PC-3 (cell line): ENCODE results near the gene LDHAL6B. TPM values are rescaled to one million over a fixed set of nuclear protein-coding genes. Genes with fewer than 3 reads are reported as not detected.
A peak's percentile ranks its signal among the peaks of the same experiment; 100 is the strongest.

Source experiments
- ATAC-seq: fragments of 200-7000 bp; cut with Tn5 transposase; 2 replicates; pipeline ENCODE4 v1.9.1; 2020; ENCODE audit warnings: mild to moderate bottlenecking, moderate library complexity
- BruUV-seq: library from RNA; stranded (reverse); fragments of 400-500 nt; replicated peaks from 2 replicates; lab custom pipeline; 2021; lab: Mats Ljungman, UMichigan
- CTCF ChIA-PET: fragments of 300-600 bp; sonication (Branson Sonifier 250); formaldehyde crosslinking; loops from one replicate; lab custom pipeline; 2022; ENCODE audit warnings: antibody characterized with exemption; lab: Charles Lee
- POLR2A ChIA-PET: fragments of 300-600 bp; sonication (Branson Sonifier 250); formaldehyde crosslinking; loops from one replicate; lab custom pipeline; 2022; ENCODE audit warnings: antibody characterized with exemption; ENCODE audit not compliant: unreplicated experiment; lab: Charles Lee
- DNase-seq: peaks from one replicate; pipeline ENCODE4 v3.0.0-alpha.2; 2015
- H2AFZ ChIP-seq: fragments of 300-600 bp; sonication (generic); 2 replicates; pipeline ENCODE4 v1.6.0; 2016; ENCODE audit warnings: antibody characterized with exemption, low read length
- H3F3A ChIP-seq: fragments of 300-600 bp; sonication (generic); one replicate; pipeline ENCODE4 v1.6.0; 2017; ENCODE audit warnings: antibody characterized with exemption, low read length, control low read depth, mild to moderate bottlenecking; ENCODE audit not compliant: unreplicated experiment
- H3K27ac ChIP-seq: fragments of 300-600 bp; sonication (generic); 2 replicates; pipeline ENCODE4 v1.5.1; 2016; ENCODE audit warnings: mild to moderate bottlenecking, low read length
- H3K27me3 ChIP-seq: fragments of 300-600 bp; sonication (generic); 2 replicates; pipeline ENCODE4 v1.6.1; 2016; ENCODE audit warnings: low read length, mixed read lengths
- H3K36me3 ChIP-seq: fragments of 300-600 bp; sonication (generic); 2 replicates; pipeline ENCODE4 v1.6.1; 2016; ENCODE audit warnings: low read depth, mixed run types, low read length, mixed read lengths
- H3K4me1 ChIP-seq: fragments of 300-600 bp; sonication (generic); 2 replicates; pipeline ENCODE4 v1.5.1; 2016; ENCODE audit warnings: low read length; ENCODE audit not compliant: insufficient read depth
- H3K4me2 ChIP-seq: fragments of 300-600 bp; sonication (generic); 2 replicates; pipeline ENCODE4 v1.6.0; 2016; ENCODE audit warnings: low read length
- H3K4me3 ChIP-seq: fragments of 300-600 bp; sonication (generic); 2 replicates; pipeline ENCODE4 v1.5.1; 2016; ENCODE audit warnings: mild to moderate bottlenecking, low read length, mixed read lengths
- H3K79me2 ChIP-seq: fragments of 300-600 bp; sonication (generic); 2 replicates; pipeline ENCODE4 v1.6.1; 2017; ENCODE audit warnings: low read length, mixed read lengths
- H3K9ac ChIP-seq: fragments of 300-600 bp; sonication (generic); 2 replicates; pipeline ENCODE4 v1.6.0; 2016; ENCODE audit warnings: mild to moderate bottlenecking, low read length
- H3K9me2 ChIP-seq: fragments of 300-600 bp; sonication (generic); replicated peaks from 2 replicates; pipeline ENCODE4 v1.6.1; 2016; ENCODE audit warnings: mixed run types, low read length, mixed read lengths
- H3K9me3 ChIP-seq: fragments of 300-600 bp; sonication (generic); 2 replicates; pipeline ENCODE4 v1.6.1; 2016; ENCODE audit warnings: low read length, mixed read lengths
- H4K20me1 ChIP-seq: fragments of 300-600 bp; sonication (generic); 2 replicates; pipeline ENCODE4 v1.6.1; 2016; ENCODE audit warnings: low read length, mixed read lengths
- CTCF ChIP-seq: fragments of 300-600 bp; sonication (generic); conservative IDR thresholded peaks from 2 replicates; pipeline ENCODE4 v1.5.1; 2017; ENCODE audit warnings: antibody characterized with exemption, low read depth, mild to moderate bottlenecking, low read length
- EZH2 ChIP-seq: fragments of 300-600 bp; sonication (generic); IDR thresholded peaks from one replicate; pipeline ENCODE4 v1.6.1; 2017; ENCODE audit warnings: antibody characterized with exemption, mild to moderate bottlenecking, low read length; ENCODE audit not compliant: unreplicated experiment
- EZH2phosphoT487 ChIP-seq: fragments of 300-600 bp; sonication (generic); IDR thresholded peaks from 2 replicates; pipeline ENCODE4 v1.6.1; 2018; ENCODE audit warnings: mild to moderate bottlenecking, antibody characterized with exemption, low read length, borderline replicate concordance
- intact Hi-C: fragments of 100-400 bp; cut with micrococcal nuclease; formaldehyde crosslinking; loops from 2 replicates; pipeline ENCODE4 v1.9.0; 2023
- total RNA-seq: library from RNA; depleted of rRNA; stranded (reverse); fragments of >200 nt; gene quantifications from 2 replicates; pipeline ENCODE4 v1.2.3, GENCODE V29; 2014

Gene LDHAL6B
- total RNA-seq, 1 experiment from 2014 or later, result not detected

DNA sequence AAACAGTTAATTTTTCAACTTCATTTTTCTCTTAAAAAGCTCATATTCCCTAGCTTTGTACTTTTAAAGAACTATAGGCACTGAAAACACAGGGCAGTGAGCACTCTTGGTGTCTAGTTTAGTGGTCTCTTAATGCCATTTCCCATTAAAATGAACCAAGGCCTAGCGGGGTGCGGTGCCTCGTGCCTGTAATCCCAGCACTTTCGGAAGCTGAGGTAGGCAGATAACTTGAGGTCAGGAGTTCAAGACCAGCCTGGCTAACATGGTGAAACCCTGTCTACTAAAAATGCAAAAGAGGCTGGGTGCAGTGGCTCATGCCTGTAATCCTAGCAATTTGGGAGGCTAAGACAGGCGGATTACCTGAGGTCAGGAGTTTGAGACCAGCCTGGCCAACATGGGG, 45.5 kb downstream of the LDHAL6B start:
- no peaks in the 10 kb centered on the region for H3F3A ChIP-seq
- ChIA-PET POLR2A (no interaction called here), CTCF (no interaction called here)
- DNase-seq (no peak), ATAC-seq (no peak)
- intact Hi-C loops, result no loop called here
- TF ChIP-seq CTCF, result no peak
- TF ChIP-seq EZH2phosphoT487, result no peak
- no peak overlapping the region for H3K27ac ChIP-seq
- H3K79me2 ChIP-seq, result no peaks in the 10 kb centered on the region
- no peak overlapping the region for H2AFZ ChIP-seq
- H3K27me3 ChIP-seq, result no peaks in the 10 kb centered on the region
- H3K9ac ChIP-seq, result no peak overlapping the region
- H3K4me2 ChIP-seq, result no peak overlapping the region
- peaks cover 16% of the 10 kb centered on the region for H3K36me3 ChIP-seq
- no peaks in the 10 kb centered on the region for H3K9me3 ChIP-seq
- BruUV-seq, result no TSS peak
- no peaks in the 10 kb centered on the region for H3K9me2 ChIP-seq
- H4K20me1 ChIP-seq, result no peaks in the 10 kb centered on the region
- no peak overlapping the region for H3K4me3 ChIP-seq
- peaks cover 21% of the 10 kb centered on the region; the same call in 1 of the 2 replicates for H3K4me1 ChIP-seq

GRCh38 chr15:59255680-59256336, 49.2 kb downstream of the LDHAL6B start:
- ChIA-PET CTCF (no interaction called here), POLR2A (no interaction called here)
- Histone ChIP-seq H3K79me2 (no peaks in the 10 kb centered on the region), H3K4me3 (no peak overlapping the region), H2AFZ (no peak overlapping the region), H3K9me2 (no peaks in the 10 kb centered on the region), H3F3A (no peaks in the 10 kb centered on the region), H3K27ac (peak overlapping the region; percentile 70), H3K9ac (no peak overlapping the region), H3K4me2 (no peak overlapping the region), H3K36me3 (peaks cover 10% of the 10 kb centered on the region), H4K20me1 (no peaks in the 10 kb centered on the region), H3K9me3 (no peaks in the 10 kb centered on the region), H3K4me1 (peaks cover 15% of the 10 kb centered on the region; the same call in 1 of the 2 replicates), H3K27me3 (no peaks in the 10 kb centered on the region)
- DNase-seq (peak; percentile 45), ATAC-seq (no peak)
- BruUV-seq, result no TSS peak
- TF ChIP-seq EZH2phosphoT487, result no peak
- TF ChIP-seq CTCF, result no peak
- TF ChIP-seq EZH2, result no peak
- intact Hi-C loops, result no loop called here

DNA sequence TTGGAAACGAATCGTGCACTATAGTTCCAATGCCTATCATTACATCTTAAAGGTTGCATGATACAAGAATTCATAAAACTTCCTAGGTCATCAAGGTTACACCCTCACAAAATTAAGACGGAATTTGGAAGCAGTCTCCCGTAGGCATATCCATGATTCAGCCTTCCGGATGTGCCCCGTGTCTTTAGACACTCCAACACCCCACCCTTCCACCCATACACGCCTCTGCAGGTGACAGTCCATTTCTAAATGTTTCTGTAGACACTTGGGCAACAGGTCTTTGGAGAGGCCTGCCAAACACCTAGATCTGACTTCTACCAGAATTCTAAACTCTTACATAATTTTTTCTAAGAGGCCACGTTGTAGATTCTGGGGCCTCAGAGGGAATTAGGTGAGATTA, 49.8 kb downstream of the LDHAL6B start:
- H3K9ac ChIP-seq, result no peak overlapping the region
- intact Hi-C loops, result no loop called here
- no peak overlapping the region for H3K4me3 ChIP-seq
- peak overlapping the region; percentile 26 for H3K27ac ChIP-seq
- TF ChIP-seq EZH2 (no peak), EZH2phosphoT487 (no peak), CTCF (no peak)
- peaks cover 7% of the 10 kb centered on the region; the same call in 1 of the 2 replicates for H3K36me3 ChIP-seq
- ATAC-seq, result no peak
- H3K27me3 ChIP-seq, result no peaks in the 10 kb centered on the region
- H3F3A ChIP-seq, result no peaks in the 10 kb centered on the region
- POLR2A ChIA-PET, result no interaction called here
- H3K4me1 ChIP-seq, result peaks cover 15% of the 10 kb centered on the region; the same call in 1 of the 2 replicates
- no peaks in the 10 kb centered on the region for H3K9me2 ChIP-seq
- no peak overlapping the region for H2AFZ ChIP-seq
- no peak for DNase-seq
- no TSS peak for BruUV-seq
- CTCF ChIA-PET, result no interaction called here
- H4K20me1 ChIP-seq, result no peaks in the 10 kb centered on the region
- H3K79me2 ChIP-seq, result no peaks in the 10 kb centered on the region
- no peak overlapping the region for H3K4me2 ChIP-seq
- H3K9me3 ChIP-seq, result no peaks in the 10 kb centered on the region
